ENCODE results near the gene PLEKHA3.
"Not testable (repeated sequence)": the region's sequence is repeated elsewhere in the genome, so short reads cannot be mapped to it uniquely, and the experiment has no call there.

PLEKHA3 gene

DNA sequence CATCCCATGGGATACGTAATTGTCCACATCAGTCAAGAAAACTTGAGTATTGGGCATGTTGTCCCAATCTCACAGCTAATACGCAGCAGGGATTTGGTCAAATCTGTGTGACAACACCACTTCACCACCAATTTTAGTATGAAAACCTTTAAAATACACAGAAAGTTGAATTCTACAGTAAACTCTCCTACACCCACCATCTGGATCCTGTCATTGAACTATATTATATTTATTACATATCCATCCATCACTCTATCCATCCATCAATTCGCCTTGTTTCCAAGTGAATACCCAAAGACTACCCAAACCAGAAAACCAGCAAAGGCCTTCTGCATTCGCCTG is 1.0 kb upstream of the PLEKHA3 start:
- FAIRE-seq, result no peak

DNA sequence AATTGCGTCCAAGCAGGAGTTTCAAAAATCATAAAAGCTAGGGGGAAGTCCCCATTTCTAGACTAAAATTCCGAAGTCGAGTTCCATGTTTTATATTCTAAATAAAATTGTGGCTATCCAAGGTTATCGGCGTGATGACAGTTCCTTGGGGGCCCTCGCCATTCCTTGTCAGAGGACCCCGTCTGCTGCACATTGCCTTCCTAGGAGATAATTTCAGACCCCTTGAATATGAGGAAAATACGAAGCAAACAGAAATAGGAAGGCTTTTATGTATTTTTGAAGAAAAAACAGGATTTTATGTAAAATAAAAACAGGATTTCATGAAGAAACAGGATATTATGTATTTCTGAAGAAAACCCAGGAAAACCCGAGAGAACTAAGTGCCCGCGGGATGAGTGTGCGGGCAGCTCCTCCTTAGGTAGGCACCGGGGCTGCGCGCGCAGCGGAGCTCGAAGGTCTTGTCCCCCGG is 465 bp upstream of the PLEKHA3 start:
- no peak for FAIRE-seq

DNA sequence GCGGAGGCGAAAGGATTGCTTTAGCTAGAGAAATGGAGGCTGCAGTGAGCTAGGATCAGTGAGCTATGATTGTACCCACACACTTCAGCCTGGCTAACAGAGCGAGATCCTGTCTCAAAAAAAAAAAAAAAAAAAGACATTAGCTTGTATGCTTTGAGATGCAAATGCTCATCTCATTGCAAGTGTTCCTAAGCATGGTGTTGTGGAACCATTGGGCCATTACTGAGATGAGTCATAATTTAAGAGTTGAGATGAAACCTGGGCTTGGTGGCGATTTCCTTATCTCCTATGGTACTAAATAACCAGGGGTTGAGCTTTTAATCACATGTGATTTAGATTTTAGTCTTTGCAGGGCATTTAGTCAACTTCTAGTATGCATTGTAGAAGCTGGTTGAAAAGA is 2.2 kb downstream of the PLEKHA3 start:
- no peak for FAIRE-seq

DNA sequence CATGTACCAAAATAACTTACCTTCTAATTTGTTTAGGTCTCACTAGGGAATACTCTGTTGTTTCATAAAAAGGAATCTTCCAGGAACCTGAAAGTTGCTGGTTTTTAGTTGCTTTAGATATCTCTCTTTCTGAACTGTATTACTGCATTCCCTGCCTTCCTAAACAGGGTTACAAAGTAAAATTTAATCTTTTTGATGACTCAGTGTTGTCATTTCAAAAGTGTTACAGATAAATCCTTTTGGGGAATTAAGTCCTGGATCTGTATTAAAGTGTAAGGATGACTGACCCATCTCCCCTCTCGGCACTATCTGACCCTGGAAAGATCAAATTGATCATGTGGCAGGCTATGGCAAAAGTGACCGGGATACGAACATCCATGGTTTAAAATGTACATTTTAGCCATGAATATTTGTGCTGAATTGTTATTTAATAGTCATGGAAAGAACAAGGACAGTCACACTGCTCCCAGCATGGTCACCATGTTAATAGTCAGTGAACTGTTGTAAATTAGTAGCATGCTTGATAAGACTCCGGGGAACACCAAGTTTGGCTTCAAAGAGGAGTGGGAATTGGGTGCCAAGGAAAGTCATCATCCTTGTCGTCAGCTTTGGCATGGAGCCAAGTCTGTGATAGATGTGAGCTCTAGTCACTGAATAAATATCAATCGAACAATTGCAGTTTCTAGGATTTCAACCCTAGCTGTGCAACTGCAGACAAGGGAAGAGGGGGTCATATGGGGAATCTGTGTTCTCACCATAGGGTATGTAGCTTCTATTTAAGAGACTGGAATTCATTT is 4.2 kb downstream of the PLEKHA3 start:
- no peak for FAIRE-seq

DNA sequence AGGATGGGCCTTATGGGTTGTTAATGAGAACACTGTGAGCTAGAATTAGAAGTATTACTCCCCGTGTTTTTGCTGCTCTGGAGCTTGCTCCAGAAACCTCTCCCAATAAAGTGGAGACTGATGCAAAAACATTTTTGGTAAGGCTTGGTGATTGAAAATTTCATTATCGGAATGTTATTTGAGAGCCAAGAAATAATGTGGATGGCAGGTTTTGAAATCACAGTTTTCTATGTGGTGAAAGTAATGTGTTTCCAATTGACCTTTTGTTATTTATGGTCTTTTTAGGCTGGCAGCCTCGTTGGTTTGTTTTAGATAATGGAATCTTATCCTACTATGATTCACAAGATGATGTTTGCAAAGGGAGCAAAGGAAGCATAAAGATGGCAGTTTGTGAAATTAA is 5.1 kb downstream of the PLEKHA3 start:
- no peak for FAIRE-seq

DNA sequence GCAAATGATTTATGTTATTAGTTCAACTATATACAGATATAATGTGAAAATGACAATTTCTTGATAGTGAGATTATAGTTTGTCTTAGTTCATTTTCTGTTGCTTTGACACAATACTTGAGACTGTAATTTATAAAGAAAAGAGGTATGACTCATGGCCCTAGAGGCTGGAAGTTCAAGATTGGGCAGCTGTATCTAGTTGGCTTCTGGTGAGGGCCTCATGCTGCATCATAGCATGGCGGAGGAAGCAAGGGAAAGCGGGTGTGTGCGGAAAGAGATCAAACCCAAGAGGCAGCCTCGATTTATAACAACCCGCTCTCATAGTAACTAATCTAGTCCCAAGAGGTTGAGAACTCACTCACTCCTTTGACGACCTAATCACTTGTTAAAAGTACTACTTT is 11.4 kb downstream of the PLEKHA3 start:
- FAIRE-seq, result no peak

DNA sequence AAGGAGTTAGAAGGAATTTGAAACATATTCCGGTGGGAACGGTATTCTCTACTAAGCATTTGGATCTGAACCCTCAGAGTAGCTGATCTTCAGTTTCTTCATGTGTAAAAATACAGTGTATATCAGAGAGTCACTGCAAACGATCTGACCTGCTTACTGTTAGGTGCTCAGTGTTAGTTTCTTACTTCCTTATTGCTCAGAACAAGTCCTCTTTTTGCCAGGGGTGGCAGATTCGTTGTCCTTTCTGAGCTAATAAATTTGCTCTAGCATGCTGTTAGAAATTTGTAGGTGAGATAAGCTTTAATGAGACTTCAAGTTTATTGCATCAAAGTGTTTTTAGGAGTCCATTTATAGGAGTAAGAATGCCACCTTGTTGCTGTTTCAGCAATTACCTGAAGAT is 15.8 kb downstream of the PLEKHA3 start:
- no peak for FAIRE-seq

DNA sequence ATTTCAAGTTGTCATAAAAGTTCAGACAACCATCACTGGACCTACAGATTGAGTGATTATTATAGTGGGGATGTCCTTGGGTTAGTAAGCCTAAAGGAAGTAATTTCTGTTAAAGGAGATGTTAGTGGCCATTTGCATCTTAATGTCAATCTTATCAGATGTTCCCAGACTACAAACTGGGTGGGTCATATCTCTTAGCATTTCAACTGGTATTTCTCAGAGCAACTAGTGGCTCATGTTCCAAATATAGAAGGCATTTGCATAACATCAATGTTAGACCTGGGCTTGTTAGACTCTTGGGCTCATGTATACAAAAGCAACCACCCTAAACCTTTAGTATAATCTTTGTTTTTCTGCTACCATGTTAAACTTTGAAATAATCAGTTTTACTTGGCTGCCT is 17.9 kb downstream of the PLEKHA3 start:
- FAIRE-seq, result no peak

DNA sequence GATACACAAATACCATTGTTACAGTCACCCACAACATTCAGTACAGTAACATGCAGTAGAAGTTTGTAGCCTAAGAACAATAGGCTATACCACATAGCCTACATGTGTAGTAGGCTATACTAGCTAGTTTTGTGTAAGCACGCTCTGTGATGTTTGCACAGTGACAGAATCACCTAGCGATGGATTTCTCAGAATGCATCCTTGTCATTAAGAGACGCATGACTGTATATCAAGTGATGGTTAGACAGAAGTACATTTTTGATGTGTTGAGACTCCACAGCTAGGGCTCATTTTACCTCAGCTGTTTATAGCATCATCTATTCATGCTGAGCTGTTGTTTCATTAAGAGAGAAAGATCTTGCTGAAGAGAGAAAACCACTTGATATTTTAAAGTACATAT is 19.4 kb downstream of the PLEKHA3 start:
- no peak for FAIRE-seq

DNA sequence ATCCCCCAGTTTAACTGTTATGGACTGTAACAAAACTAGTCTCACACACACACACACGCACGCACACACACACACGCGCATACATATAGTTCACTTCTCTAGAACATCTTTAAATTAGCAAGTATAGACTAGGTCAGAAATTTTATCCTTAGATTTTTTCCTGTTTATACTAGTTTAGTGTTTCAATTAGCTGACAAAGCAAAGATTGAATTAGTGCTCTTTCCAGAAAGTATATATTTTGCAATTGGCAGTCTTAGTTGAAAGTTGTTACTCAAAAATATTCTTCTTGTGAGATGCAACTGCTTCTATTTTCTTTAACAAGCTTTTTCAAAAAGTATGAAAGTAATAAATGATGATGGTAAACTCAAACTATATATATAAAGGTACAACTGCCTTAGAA is 22.5 kb downstream of the PLEKHA3 start:
- FAIRE-seq, result no peak

DNA sequence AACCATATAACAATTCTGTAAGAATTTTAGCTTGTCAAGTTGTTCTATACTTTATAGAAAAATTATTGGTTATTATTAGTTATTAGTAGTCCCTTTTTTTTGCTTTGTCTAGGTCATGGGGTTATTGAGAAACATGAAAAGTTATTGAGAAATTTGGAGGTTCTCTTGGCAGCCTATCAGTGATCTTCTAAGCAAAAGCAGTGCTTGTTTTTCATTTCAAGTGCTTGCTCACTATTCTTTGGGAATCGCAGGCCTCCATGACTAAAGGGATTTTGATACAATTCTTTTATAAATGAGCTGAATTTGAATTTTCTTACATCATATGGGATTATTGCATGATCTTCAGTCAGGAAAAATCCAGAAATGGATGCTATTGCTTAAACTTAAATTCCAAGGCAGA is 25.8 kb downstream of the PLEKHA3 start:
- FAIRE-seq, result no peak

DNA sequence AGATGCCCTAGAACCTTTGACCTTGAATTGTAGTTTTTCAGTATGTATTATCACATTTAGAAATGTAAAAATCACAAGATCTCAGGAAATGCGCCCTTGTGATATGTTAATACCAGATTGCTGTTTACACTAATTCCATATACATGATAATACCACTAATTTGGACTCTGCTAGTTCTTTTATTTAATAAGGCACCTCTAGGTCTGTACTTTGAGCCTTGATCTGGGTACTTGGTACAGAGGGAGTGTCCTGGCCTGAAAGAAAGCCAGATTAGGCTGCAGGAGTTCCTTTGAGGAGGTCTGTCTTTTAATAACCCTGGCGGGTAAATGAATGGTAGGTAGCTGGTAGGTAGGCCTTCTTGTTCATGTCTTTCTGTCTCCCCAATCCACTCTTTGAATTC is 26.3 kb downstream of the PLEKHA3 start:
- FAIRE-seq, result no peak

DNA sequence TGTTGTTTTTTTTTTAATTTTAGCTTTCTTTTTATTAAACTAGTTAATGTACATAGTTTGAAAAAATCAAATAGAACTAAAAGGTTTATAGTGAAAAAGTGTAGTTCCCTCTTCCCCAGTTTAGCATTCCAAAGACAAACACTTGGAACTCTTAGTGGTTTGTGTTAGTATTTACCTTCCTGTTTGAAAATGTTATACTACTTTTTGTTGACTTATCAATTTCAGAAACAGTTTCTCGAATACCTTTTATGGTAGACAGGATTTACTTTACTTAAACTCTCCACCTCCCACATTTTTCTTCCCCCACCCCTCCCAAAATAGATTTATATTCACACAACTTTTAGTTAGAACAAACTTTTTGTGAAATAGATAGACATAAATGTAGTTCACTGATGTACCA is 26.7 kb downstream of the PLEKHA3 start:
- no peak for FAIRE-seq

DNA sequence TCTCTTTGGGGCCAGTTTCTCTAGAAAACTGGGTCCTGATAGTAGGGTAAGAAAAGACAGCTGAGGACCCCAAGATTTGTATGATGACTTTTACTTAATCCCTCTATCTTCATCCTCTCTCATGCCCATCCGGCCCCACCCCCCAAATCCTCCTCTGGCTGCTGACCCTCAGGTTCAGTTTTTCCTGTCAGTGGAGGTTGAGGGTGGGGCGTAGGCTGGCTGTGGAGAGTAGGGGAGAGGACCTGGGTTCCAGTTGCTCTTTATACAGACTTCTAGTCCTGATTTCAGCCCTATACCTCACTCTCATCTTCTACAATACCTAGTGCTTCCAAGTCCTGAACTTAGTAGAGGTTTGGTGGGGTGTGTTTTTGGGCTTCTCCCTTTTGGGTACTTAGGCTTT is 28.4 kb downstream of the PLEKHA3 start:
- no peak for FAIRE-seq

DNA sequence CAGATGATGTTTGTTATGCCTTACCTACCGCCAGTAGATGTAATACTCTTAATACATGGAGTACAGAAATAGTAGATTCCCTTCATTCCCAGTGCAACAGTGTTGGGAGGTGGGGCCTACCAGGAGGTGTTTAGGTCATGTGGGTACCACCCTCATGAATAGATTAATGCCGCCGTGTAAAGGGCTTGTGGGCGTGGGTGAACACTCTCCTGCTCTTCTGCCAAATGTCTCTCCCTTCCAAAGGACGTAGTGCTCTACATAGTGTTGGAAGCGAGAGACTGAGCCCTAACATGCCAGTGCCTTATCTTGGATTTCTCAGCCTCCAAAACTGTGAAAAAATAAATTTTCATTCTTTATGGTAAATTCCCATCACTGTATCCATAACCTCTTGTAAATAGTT is 30.1 kb downstream of the PLEKHA3 start:
- FAIRE-seq, result no peak

DNA sequence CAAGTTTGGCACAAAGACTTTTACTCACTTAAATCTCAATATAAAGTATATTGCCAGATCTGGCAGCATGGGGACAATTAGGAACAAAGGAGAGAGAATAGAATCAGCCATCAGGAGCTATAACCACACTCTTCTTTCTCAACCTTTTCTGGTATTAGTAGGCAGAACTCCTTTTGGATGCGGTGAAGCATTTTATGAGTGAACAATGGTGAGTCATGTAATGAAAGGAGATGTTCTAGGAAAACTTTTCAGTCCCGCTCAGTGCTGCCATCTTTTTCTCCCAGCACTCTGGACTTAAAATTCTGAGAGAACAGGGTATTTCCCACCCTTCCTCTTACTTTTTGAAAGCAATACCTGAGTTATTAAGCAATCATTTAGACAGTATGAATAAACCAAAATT is 32.2 kb downstream of the PLEKHA3 start:
- no peak for FAIRE-seq

DNA sequence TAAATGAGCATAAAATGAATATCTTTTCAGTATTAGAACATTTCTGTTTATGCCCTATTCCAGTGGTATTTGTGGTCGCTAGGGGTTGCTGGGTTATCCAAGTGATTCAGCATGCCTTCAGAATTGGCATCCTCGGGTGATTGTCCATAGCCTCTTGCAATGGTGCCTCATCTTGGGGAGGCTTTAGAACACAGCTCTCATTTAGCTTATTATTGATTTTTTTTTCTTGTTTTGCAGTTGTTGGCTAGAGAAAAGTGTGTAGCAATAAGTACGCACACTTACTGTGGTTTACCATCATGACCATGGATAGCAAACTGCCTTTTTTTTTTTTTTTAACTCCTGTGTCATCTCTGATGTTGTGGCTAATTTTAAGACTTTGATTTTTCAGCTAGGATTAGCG is 33.6 kb downstream of the PLEKHA3 start:
- FAIRE-seq, result no peak

DNA sequence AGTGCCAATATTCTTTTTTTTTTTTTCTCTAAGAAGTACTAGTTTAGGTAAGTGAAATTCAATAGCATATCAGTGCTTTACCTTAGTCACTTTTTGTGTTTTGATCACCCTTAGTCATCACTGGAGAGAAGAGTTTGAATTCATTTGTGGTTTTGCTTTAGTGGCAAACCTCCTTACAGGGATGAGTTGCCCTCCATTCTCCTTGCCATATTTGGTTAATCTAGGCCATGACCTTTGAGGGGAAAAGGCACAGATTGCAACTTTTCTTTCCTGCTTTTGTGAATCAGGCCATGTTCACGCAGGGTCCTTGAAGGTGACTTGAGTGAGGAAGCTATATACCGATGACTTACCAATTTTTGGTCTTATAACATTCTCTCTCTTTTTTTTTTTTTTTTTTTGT is 34.4 kb downstream of the PLEKHA3 start:
- FAIRE-seq, result no peak

DNA sequence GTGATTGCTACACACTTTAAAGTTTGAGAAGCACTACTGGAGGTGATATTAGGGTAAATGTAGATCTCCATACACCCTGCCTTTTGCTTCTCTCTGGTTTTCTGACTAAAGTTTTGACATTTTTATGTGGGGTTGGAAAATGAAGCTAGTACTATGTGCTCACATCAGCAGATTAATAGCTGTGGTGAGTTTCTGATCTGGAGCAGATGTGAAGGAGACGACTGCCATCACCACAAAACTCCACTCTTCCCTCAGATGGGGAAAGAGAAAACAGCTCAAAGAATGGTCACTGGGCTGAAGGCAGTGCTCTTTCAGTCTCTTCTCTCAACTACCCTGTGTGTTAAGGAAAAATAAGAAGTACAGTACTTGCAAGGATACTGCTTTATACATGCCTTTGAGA is 37.2 kb downstream of the PLEKHA3 start:
- FAIRE-seq, result no peak

DNA sequence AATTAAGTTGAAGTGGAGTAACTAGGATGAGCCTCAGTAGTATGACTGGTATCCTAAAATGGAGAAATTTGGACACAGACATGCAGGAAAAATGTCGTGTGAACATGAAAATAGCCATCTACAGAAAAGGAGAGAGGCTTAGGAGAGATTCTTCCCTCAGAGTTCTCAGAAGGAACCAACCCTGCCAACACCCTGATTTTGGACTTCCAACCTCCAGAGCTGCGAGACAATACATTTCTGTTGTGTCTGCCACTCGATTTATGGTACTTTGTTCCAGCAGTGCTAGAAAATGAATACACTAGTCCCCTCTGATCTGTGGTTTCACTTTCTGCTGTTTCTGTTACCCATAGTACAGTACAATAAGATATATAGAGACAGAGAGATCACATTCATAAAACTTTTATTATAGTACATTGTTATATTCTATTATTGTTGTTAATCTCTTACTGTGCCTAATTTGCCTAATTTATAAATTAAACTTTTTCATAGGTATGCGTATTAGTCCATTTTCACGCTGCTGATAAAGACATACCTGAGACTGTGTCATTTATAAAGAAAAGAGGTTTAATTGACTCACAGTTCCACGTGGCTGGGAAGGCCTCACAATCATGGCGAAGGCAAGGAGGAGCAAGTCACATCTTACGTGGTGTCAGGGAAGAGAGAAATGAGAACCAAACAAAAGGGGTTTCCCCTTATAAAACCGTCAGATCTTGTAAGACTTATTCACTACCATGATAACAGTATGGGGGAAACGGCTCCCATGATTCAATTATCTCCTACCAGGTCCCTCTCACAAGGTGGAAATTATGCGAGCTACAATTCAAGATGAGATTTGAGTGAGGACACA is 41.3 kb downstream of the PLEKHA3 start:
- FAIRE-seq, result no peak

DNA sequence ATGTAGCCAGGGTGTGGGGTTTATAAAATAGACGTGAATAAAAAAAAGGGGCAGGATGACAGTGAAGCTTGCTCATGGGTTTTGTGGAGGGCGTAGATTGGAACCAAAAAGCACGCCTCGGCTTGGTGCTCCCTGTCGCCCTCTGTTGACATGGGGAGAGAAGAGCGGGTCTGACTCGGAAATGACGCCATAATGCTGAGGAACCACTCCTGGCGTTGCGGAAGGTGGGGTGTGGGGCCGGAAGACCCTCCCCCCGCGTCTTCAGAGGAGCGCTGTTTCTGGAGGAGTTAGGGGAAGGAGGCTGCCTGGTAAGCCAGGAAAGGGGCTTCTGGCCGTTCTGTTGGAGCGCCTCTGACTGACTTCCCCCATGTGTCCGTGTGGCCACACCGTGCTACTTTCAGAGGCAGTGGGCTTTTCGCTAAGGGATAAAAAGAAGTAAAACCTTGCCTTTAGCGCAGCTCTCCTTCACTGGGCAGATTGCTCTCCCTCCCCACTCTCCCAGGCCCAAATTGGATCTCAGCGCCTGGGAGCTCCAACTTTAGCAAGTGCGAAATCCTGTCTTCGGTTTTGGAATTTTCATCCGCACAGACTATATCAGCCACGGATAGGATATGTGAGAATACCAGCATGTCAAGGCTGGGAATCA is 42.8 kb downstream of the PLEKHA3 start:
- FAIRE-seq, result no peak

DNA sequence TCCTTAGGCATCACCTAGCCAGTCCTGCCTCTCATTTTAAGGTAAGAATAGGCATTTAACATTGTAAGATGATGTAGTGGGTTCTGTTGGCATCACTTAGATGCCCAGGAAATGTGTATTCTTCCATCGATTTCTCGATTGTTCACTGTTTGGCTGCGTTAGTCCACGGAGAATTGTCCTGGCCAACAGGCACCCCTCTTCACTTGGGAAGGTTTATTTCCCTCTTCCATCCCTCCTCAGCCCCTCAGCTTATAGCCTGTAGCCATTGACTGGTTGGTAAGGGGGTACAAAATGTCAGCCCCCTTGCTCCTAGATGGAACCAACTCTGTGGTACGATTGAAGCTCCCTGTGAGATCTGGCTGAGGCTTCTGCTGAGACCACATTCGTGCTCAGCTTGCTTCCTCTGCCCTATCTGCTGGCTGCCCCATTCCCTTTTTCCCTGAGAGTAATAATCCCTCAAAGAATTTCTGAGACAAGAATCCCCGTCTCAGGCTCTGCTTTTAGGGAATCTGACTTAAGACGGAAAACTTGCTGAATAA is 43.4 kb downstream of the PLEKHA3 start:
- FAIRE-seq, result no peak

DNA sequence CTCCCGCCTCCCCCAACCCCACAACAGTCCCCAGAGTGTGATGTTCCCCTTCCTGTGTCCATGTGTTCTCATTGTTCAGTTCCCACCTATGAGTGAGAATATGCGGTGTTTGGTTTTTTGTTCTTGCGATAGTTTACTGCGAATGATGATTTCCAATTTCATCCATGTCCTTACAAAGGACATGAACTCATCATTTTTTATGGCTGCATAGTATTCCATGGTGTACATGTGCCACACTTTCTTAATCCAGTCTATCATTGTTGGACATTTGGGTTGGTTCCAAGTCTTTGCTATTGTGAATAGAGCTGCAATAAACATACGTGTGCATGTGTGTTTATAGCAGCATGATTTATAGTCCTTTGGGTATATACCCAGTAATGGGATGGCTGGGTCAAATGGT is 44.8 kb downstream of the PLEKHA3 start:
- not testable (repeated sequence) for FAIRE-seq

DNA sequence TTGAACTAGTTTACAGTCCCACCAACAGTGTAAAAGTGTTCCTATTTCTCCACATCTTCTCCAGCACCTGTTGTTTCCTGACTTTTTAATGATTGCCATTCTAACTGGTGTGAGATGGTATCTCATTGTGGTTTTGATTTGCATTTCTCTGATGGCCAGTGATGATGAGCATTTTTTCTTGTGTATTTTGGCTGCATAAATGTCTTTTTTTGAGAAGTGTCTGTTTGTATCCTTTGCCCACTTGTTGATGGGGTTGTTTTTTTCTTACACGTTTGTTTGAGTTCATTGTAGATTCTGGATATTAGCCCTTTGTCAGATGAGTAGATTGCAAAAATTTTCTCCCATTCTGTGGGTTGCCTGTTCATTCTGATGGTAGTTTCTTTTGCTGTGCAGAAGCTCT is 45.2 kb downstream of the PLEKHA3 start:
- not testable (repeated sequence) for FAIRE-seq
